HepG2 (cell line): Measurements from ENCODE around the gene CCDC201. TPM values are rescaled to one million over a fixed set of nuclear protein-coding genes. Genes with fewer than 3 reads are reported as not detected.
A peak's percentile ranks its signal among the peaks of the same experiment; 100 is the strongest.

Experiments used
- ATAC-seq: fragments of 200-7000 bp; cut with Tn5 transposase; 3 replicates; pipeline ENCODE4 v1.9.1; 2020; ENCODE audit warnings: mild to moderate bottlenecking, moderate library complexity
- BruUV-seq: library from RNA; stranded (reverse); fragments of 400-500 nt; replicated peaks from 2 replicates; lab custom pipeline; 2021; lab: Mats Ljungman, UMichigan
- CTCF ChIA-PET: fragments of 300-600 bp; formaldehyde crosslinking; extraction: SDS; loops from one replicate; lab custom pipeline; 2021; ENCODE audit warnings: low total read pairs, inconsistent platforms, low intra/inter-chr PET ratio; lab: Yijun Ruan, JAX
- POLR2A ChIA-PET: fragments of 350-600 bp; sonication (Branson Sonifier 250); formaldehyde crosslinking; loops from one replicate; lab custom pipeline; 2020; ENCODE audit warnings: antibody characterized with exemption, inconsistent platforms; lab: Yijun Ruan, JAX
- DNase-seq: peaks from one replicate; pipeline ENCODE4 v3.0.0-alpha.2; 2015; ENCODE audit warnings: low spot score
- FAIRE-seq: peaks from 3 replicates; lab custom pipeline; 2011; peaks lifted over from hg19 to GRCh38; lab: Jason Lieb, UNC
- H2AFZ ChIP-seq: one replicate; pipeline ENCODE4 v1.6.1; 2011; ENCODE audit warnings: low read length, inconsistent platforms
- H3K27ac ChIP-seq: fragments of 300-600 bp; 3 replicates; pipeline ENCODE4 v1.8.0; 2011; ENCODE audit warnings: mixed run types, mild to moderate bottlenecking, mixed read lengths, low read length, inconsistent platforms; ENCODE audit not compliant: insufficient read depth; ENCODE audit errors: extremely low read length
- H3K27me3 ChIP-seq, 2 experiments: fragments of 200-600 bp in 1 of 2; 2 replicates in 1 of 2; 3 replicates in 1 of 2; pipeline versions ENCODE4 v1.6.0 to v1.8.0; 2011; ENCODE audit warnings: low read length in 2 of 2, mild to moderate bottlenecking in 2 of 2, moderate library complexity in 2 of 2, inconsistent platforms in 1 of 2; ENCODE audit not compliant: insufficient read depth in 2 of 2, control insufficient read depth in 1 of 2
- H3K36me3 ChIP-seq, 2 experiments: fragments of 200-600 bp in 1 of 2; replicated peaks in 1 of 2; 2 replicates in 1 of 2; 3 replicates in 1 of 2; pipeline versions ENCODE4 v1.5.1 to v1.8.0; 2011; ENCODE audit warnings: low read length in 2 of 2, inconsistent platforms in 1 of 2; ENCODE audit not compliant: insufficient read depth in 2 of 2, control insufficient read depth in 1 of 2
- H3K4me1 ChIP-seq: 2 replicates; pipeline ENCODE4 v1.5.1; 2012; ENCODE audit warnings: low read length, inconsistent platforms; ENCODE audit not compliant: insufficient read depth
- H3K4me2 ChIP-seq: 2 replicates; pipeline ENCODE4 v1.6.0; 2011; ENCODE audit warnings: low read depth, low read length, inconsistent platforms
- H3K4me3 ChIP-seq, 3 experiments: fragments of 200-600 bp in 1 of 3; sonication (generic), shearing (Covaris generic) in 1 of 3; replicated peaks in 1 of 3; 2 replicates each; pipeline ENCODE4 v1.5.1; 2011 to 2016; ENCODE audit warnings: low read length in 3 of 3, inconsistent platforms in 2 of 3, low read depth in 2 of 3, mild to moderate bottlenecking in 2 of 3, control low read depth in 1 of 3, mixed read lengths in 1 of 3; ENCODE audit not compliant: insufficient read depth in 1 of 3
- H3K79me2 ChIP-seq: one replicate; pipeline ENCODE4 v1.6.1; 2011; ENCODE audit warnings: low read length, inconsistent platforms; ENCODE audit not compliant: insufficient read depth
- H3K9ac ChIP-seq: 2 replicates; pipeline ENCODE4 v1.6.0; 2011; ENCODE audit warnings: mild to moderate bottlenecking, low read depth, low read length, inconsistent platforms; ENCODE audit not compliant: insufficient read depth
- H3K9me3 ChIP-seq: 2 replicates; pipeline ENCODE4 v1.5.1; 2012; ENCODE audit warnings: mild to moderate bottlenecking, low read length
- H4K20me1 ChIP-seq: 2 replicates; pipeline ENCODE4 v1.6.0; 2011; ENCODE audit warnings: inconsistent platforms, mild to moderate bottlenecking, low read length, moderate library complexity; ENCODE audit not compliant: insufficient read depth
- CHD4 ChIP-seq: fragments of 200-600 bp; sonication (generic); IDR thresholded peaks from 2 replicates; pipeline ENCODE4 v1.7.0; 2017; ENCODE audit warnings: mild to moderate bottlenecking, low read length, borderline replicate concordance
- GLMP ChIP-seq: sonication (generic); formaldehyde crosslinking; IDR thresholded peaks from 2 replicates; pipeline ENCODE4 v1.9.0; 2021; ENCODE audit warnings: missing genetic modification reagents, mild to moderate bottlenecking, borderline replicate concordance
- HHEX ChIP-seq: IDR thresholded peaks from 2 replicates; pipeline ENCODE4 v1.6.1; 2016; ENCODE audit warnings: control low read depth
- HNRNPH1 ChIP-seq: fragments of 200-400 bp; formaldehyde crosslinking; optimal IDR thresholded peaks from 2 replicates; pipeline ENCODE3; 2017; ENCODE audit warnings: mild to moderate bottlenecking, low read depth, low read length
- KDM1A ChIP-seq: IDR thresholded peaks from 2 replicates; pipeline ENCODE4 v1.6.1; 2016; ENCODE audit warnings: missing compliant biosample characterization
- RAD21 ChIP-seq: fragments of 450-650 bp; formaldehyde crosslinking; IDR thresholded peaks from 2 replicates; pipeline ENCODE4 v1.5.0; 2020; ENCODE audit warnings: mild to moderate bottlenecking
- SKIL ChIP-seq: sonication (generic); formaldehyde crosslinking; IDR thresholded peaks from 2 replicates; pipeline ENCODE4 v1.8.0; 2022; ENCODE audit warnings: missing genetic modification reagents, mild to moderate bottlenecking, moderate library complexity, borderline replicate concordance
- ZNF121 ChIP-seq: sonication (generic); formaldehyde crosslinking; IDR thresholded peaks from 2 replicates; pipeline ENCODE4 v1.5.0; 2020; ENCODE audit warnings: mild to moderate bottlenecking, missing genetic modification reagents
- ZNF33B ChIP-seq: sonication (generic); formaldehyde crosslinking; IDR thresholded peaks from 2 replicates; pipeline ENCODE4 v1.5.1; 2020; ENCODE audit warnings: mild to moderate bottlenecking, missing genetic modification reagents
- ZNF446 ChIP-seq: sonication (generic); formaldehyde crosslinking; IDR thresholded peaks from 2 replicates; pipeline ENCODE4 v1.5.0; 2020; ENCODE audit warnings: mild to moderate bottlenecking, missing genetic modification reagents
- ZNF615 ChIP-seq: sonication (generic); formaldehyde crosslinking; IDR thresholded peaks from 2 replicates; pipeline ENCODE4 v1.5.0; 2020; ENCODE audit warnings: mild to moderate bottlenecking, missing genetic modification reagents, borderline replicate concordance
- ZSCAN25 ChIP-seq: sonication (generic); formaldehyde crosslinking; IDR thresholded peaks from 2 replicates; pipeline ENCODE4 v1.8.0; 2022; ENCODE audit warnings: mild to moderate bottlenecking, missing genetic modification reagents
- WGBS: methylation state at CpG from one replicate; pipeline ENCODE4 v1.1.6; 2017; ENCODE audit warnings: low lambda C conversion rate; 5-methylcytosine and 5-hydroxymethylcytosine counted together
- in situ Hi-C: cut with HindIII; loops from 2 replicates; pipeline ENCODE4 v1.10.0; 2017; ENCODE audit warnings: low pct_unique_long_range_greater_than_20kb; ENCODE audit not compliant: extremely low pct_ligation_motif_present
- intact Hi-C: fragments of 100-400 bp; cut with micrococcal nuclease; formaldehyde crosslinking; loops from one replicate; pipeline ENCODE4 v1.10.0; 2022; ENCODE audit not compliant: unreplicated experiment
- polyA plus RNA-seq, 8 experiments: library from polyadenylated mRNA; depleted of rRNA in 3 of 8; stranded (reverse) in 7 of 8; unstranded in 1 of 8; fragments of >200 nt; fragmentation: Illumina TruSeq in 4 of 8; extraction: Trizol in 4 of 8; gene quantifications; 2 replicates each; pipeline versions ENCODE4 v1.2.1 to v1.2.3, GENCODE V29; 2011 to 2016; ENCODE audit warnings: low read depth in 4 of 8, missing spikeins in 1 of 8, mixed read lengths in 1 of 8; ENCODE audit not compliant: insufficient read depth in 1 of 8
- total RNA-seq, 5 experiments: library from RNA; depleted of rRNA; stranded (reverse); fragments of >200 nt; fragmentation: Illumina TruSeq; extraction: Trizol; gene quantifications; 2 replicates each; pipeline ENCODE4 v1.2.3, GENCODE V29; 2016; ENCODE audit warnings: low read depth in 1 of 5

The CCDC201 gene
- total and polyA plus RNA-seq, 2 of the 13 experiments (the other 11 are each of a cell fraction or from before 2014, with no cell fraction given) = 0.92 TPM; not detected in 1

GRCh38 chr7:45885264-45885882 is 12.5 kb upstream of the CCDC201 start (continued):
- TF ChIP-seq ZNF446 (CRISPR knock-in tag) (0 out of 2 replicates have a peak, but pooled peaks have one; percentile 36), RAD21 (CRISPR knock-in tag) (no peak)

- POLR2A ChIA-PET = interaction anchor here (1.0 to 5.5 kb wide), 4 partner anchors 8 to 18 kb away, joined by 3 to 64 read pairs (median 11); partner anchors contain the start of gene CCDC201
- peak overlapping the region; percentile 81; the same call in 1 of the 2 replicates for H3K9ac ChIP-seq
- peak overlapping the region; percentile 99 for H3K27ac ChIP-seq
- H4K20me1 ChIP-seq = peaks cover 2% of the 10 kb centered on the region; the same call in 1 of the 2 replicates
- peaks cover 2% of the 10 kb centered on the region; the same call in 1 of the 2 replicates for H3K9me3 ChIP-seq
- intact Hi-C loops (no loop called here), in situ Hi-C loops (no loop called here)
- FAIRE-seq (no peak), DNase-seq (no peak), ATAC-seq (no peak)
- H3K27me3 ChIP-seq = no peaks in the 10 kb centered on the region; a peak in 1 of 5 replicates
- peaks cover 12% of the 10 kb centered on the region for H3K79me2 ChIP-seq
- H2AFZ ChIP-seq = no peak overlapping the region
- CTCF ChIA-PET = no interaction called here
- H3K36me3 ChIP-seq = peaks cover 0 to 1% of the 10 kb centered on the region in 2 experiments; a peak in 2 of 5 replicates
- no peak overlapping the region; a peak in 1 of 6 replicates for H3K4me3 ChIP-seq
- 89% methylated on average over 4 of the region's 4 CpGs for WGBS
- BruUV-seq = no TSS peak
- 0 out of 2 replicates have a peak, but pooled peaks have one; percentile 4 for TF ChIP-seq CHD4
- TF ChIP-seq ZNF121 (CRISPR knock-in tag) = no peak
- no peak for TF ChIP-seq ZNF33B
- H3K4me2 ChIP-seq = peak overlapping the region; percentile 98; the same call in 1 of the 2 replicates
- H3K4me1 ChIP-seq = peaks cover 90% of the 10 kb centered on the region
Observed at GRCh38 chr7:45884136-45884535, 11.3 kb upstream of the CCDC201 start.

GRCh38 chr7:45882465-45882810 is 9.6 kb upstream of the CCDC201 start:
- peak overlapping the region; percentile 63 for H3K9ac ChIP-seq
- no TSS peak for BruUV-seq
- in situ Hi-C loops (no loop called here), intact Hi-C loops (no loop called here)
- ATAC-seq (peak; percentile 5), FAIRE-seq (peak; percentile 28), DNase-seq (peak; percentile 74)
- no peak overlapping the region for H2AFZ ChIP-seq
- ChIA-PET CTCF (interaction anchor here (0.7 kb wide), 1 partner anchor 9 kb away, joined by 3 read pairs; no protein-coding TSS in a partner anchor), POLR2A (interaction anchor here (0.7 to 5.5 kb wide), 17 partner anchors 9 to 1904 kb away, joined by 3 to 118 read pairs (median 5); partner anchors contain the start of genes CCDC201 and TBRG4)
- no peaks in the 10 kb centered on the region for H4K20me1 ChIP-seq
- H3K27ac ChIP-seq = peak overlapping the region; percentile 93
- peak overlapping the region; percentile 56 for H3K4me2 ChIP-seq
- H3K79me2 ChIP-seq = peaks cover 7% of the 10 kb centered on the region
- H3K4me3 ChIP-seq = peak overlapping the region in 1 of 3 experiments; percentile 30; a peak in 1 of 6 replicates
- peaks cover 90% of the 10 kb centered on the region for H3K4me1 ChIP-seq
- no peaks in the 10 kb centered on the region for H3K27me3 ChIP-seq
- peaks cover 19% of the 10 kb centered on the region for H3K9me3 ChIP-seq
- no peaks in the 10 kb centered on the region; a peak in 1 of 5 replicates for H3K36me3 ChIP-seq
- 33% methylated on average over 5 of the region's 5 CpGs for WGBS
- TF ChIP-seq ZSCAN25 (CRISPR knock-in tag) = no peak
- no peak for TF ChIP-seq HNRNPH1
- TF ChIP-seq HHEX (CRISPR knock-in tag) = no peak
- no peak for TF ChIP-seq ZNF615 (CRISPR knock-in tag)
- TF ChIP-seq SKIL (CRISPR knock-in tag) = no peak
- no peak for TF ChIP-seq KDM1A (CRISPR knock-in tag)
- TF ChIP-seq GLMP = no peak
